Retinal pigment epithelial cell (primary cell): ENCODE results near the gene CD180.
A peak's percentile ranks its signal among the peaks of the same experiment; 100 is the strongest.

Source experiments
- DNase-seq: peaks from one replicate; pipeline ENCODE4 v3.0.0-alpha.2; 2010; ENCODE audit warnings: low read depth
- H3K4me3 ChIP-seq: 2 replicates; pipeline ENCODE4 v1.5.1; 2011; ENCODE audit warnings: mild to moderate bottlenecking, low read length, control low read depth, moderate library complexity
- CTCF ChIP-seq: conservative IDR thresholded peaks from 2 replicates; pipeline ENCODE4 v1.5.1; 2011; ENCODE audit warnings: low read depth, low read length, control low read depth, inconsistent platforms

CD180 gene

GRCh38 chr5:67170767-67171166, 25.8 kb downstream of the CD180 start:
- no peak overlapping the region for H3K4me3 ChIP-seq
- no peak for DNase-seq
- TF ChIP-seq CTCF, result no peak

- H3K4me3 ChIP-seq, result no peak overlapping the region
- TF ChIP-seq CTCF, result no peak
- no peak for DNase-seq
Observed at GRCh38 chr5:67168069-67168468, 28.5 kb downstream of the CD180 start.

GRCh38 chr5:67166460-67167285, 29.9 kb downstream of the CD180 start:
- no peak for DNase-seq
- peak overlapping the region; percentile 29 for H3K4me3 ChIP-seq
- TF ChIP-seq CTCF, result no peak

GRCh38 chr5:67165526-67166459, 30.8 kb downstream of the CD180 start:
- peak; percentile 82 for TF ChIP-seq CTCF
- peak; percentile 30 for DNase-seq
- H3K4me3 ChIP-seq, result peak overlapping the region; percentile 29

GRCh38 chr5:67164856-67165525, 31.6 kb downstream of the CD180 start:
- H3K4me3 ChIP-seq, result no peak overlapping the region
- TF ChIP-seq CTCF, result no peak
- no peak for DNase-seq

GRCh38 chr5:67163863-67164595, 32.6 kb downstream of the CD180 start:
- H3K4me3 ChIP-seq, result no peak overlapping the region
- TF ChIP-seq CTCF, result no peak

More at GRCh38 chr5:67163863-67164595, 32.6 kb downstream of the CD180 start:
- DNase-seq, result no peak
